Psoas muscle (tissue), 8 donors: ENCODE results near the gene C7orf25. TPM values are rescaled to one million over a fixed set of nuclear protein-coding genes. Genes with fewer than 3 reads are reported as not detected.

Source experiments
- ATAC-seq, 4 donors: fragments of 200-7000 bp; cut with Tn5 transposase; one replicate each; pipeline ENCODE4 v1.9.1; 2020; ENCODE audit warnings: moderate library complexity in 3 of 4, mild to moderate bottlenecking in 2 of 4
- DNase-seq, 2 donors: peaks; one replicate each; pipeline ENCODE4 v3.0.0-alpha.2; 2020
- H3K27ac ChIP-seq: fragments of 200-600 bp; one replicate; pipeline ENCODE4 v1.8.0; 2022
- H3K27me3 ChIP-seq, 3 donors: fragments of 200-600 bp in 1 of 3; one replicate each; pipeline versions ENCODE4 v1.6.1 to v1.8.0; 2013 to 2022; ENCODE audit warnings: low read length in 2 of 3, mild to moderate bottlenecking in 2 of 3, moderate library complexity in 1 of 3; ENCODE audit not compliant: insufficient read depth in 3 of 3
- H3K36me3 ChIP-seq, 2 donors: fragments of 200-600 bp in 1 of 2; one replicate each; pipeline versions ENCODE4 v1.6.1 to v1.8.0; 2013 to 2022; ENCODE audit warnings: low read depth in 1 of 2, mild to moderate bottlenecking in 1 of 2, moderate library complexity in 1 of 2; ENCODE audit not compliant: insufficient read depth in 1 of 2
- H3K4me1 ChIP-seq: fragments of 200-600 bp; one replicate; pipeline ENCODE4 v1.8.0; 2022
- H3K4me3 ChIP-seq: fragments of 200-600 bp; one replicate; pipeline ENCODE4 v1.8.0; 2022; ENCODE audit warnings: mild to moderate bottlenecking
- H3K9me3 ChIP-seq: fragments of 200-600 bp; one replicate; pipeline ENCODE4 v1.8.0; 2022
- CTCF ChIP-seq: fragments of 200-600 bp; IDR thresholded peaks from one replicate; pipeline ENCODE4 v1.8.0; 2022; ENCODE audit warnings: antibody characterized with exemption
- WGBS, 3 donors: extraction: QIAGEN DNeasy Blood & Tissue Kit; methylation state at CpG; one replicate each; pipeline versions ENCODE4 v1.1.6 to v1.1.7; 2013; 5-methylcytosine and 5-hydroxymethylcytosine counted together
- intact Hi-C, 2 donors: fragments of 100-400 bp; cut with DNase I; formaldehyde crosslinking; loops; one replicate each; pipeline versions ENCODE4 v1.11.0 to v1.14.2; 2022
- polyA plus RNA-seq, 3 donors: library from polyadenylated mRNA; stranded (reverse); fragments of 200-250 nt; gene quantifications; one replicate each; pipeline ENCODE4 v1.2.3, GENCODE V29; 2013
- total RNA-seq, 4 donors: library from RNA; stranded (reverse); fragmentation: NEBNext Ultra II Directional in 2 of 4; extraction: Animal tissue kit (Norgen Biotek cat#: 25700) in 2 of 4; gene quantifications; one replicate each; pipeline versions ENCODE4 v1.2.1 to v1.2.4, GENCODE V29; 2021 to 2023
- donor health status: healthy with polysubstance abuse.
- donor health status: DM: no; HTN: no; CAD: no; lungs with moderate emphysema.
- donor health status: Bipolar disorder and iron deficiency.
- donor health status: healthy.
- donor health status: DM: yes; HTN: yes; CAD: no.
- donor health status: DM: no; HTN: no; CAD: no.
- donor health status: DM: no; HTN: no; CAD: no.
- donor health status: DM: yes; HTN: yes; CAD: no.

The C7orf25 gene
- total and polyA plus RNA-seq, 7 donors, result 1.3 to 5.6 (median 2.4) TPM

- no peaks in the 10 kb centered on the region for H3K27me3 ChIP-seq
- H3K9me3 ChIP-seq, result no peaks in the 10 kb centered on the region
- no peak for DNase-seq
- intact Hi-C loops, result no loop called here
- no peaks in the 10 kb centered on the region for H3K4me1 ChIP-seq
- ATAC-seq, result no peak
- H3K4me3 ChIP-seq, result no peak overlapping the region
- no peak overlapping the region for H3K27ac ChIP-seq
- no peak for TF ChIP-seq CTCF
- no peaks in the 10 kb centered on the region for H3K36me3 ChIP-seq
Observed at GRCh38 chr7:42956062-42956461, 44.2 kb upstream of the C7orf25 start.

GRCh38 chr7:42953994-42954393, 42.1 kb upstream of the C7orf25 start:
- H3K4me1 ChIP-seq, result no peaks in the 10 kb centered on the region
- H3K27ac ChIP-seq, result no peak overlapping the region
- H3K36me3 ChIP-seq, result no peaks in the 10 kb centered on the region
- H3K9me3 ChIP-seq, result no peaks in the 10 kb centered on the region
- no peak for ATAC-seq
- 87 to 92% (median 90%) methylated on average over 4 of the region's 4 CpGs for WGBS, 3 donors
- no peaks in the 10 kb centered on the region for H3K27me3 ChIP-seq
- intact Hi-C loops, result no loop called here
- no peak overlapping the region for H3K4me3 ChIP-seq
- no peak for DNase-seq
- TF ChIP-seq CTCF, result no peak

GRCh38 chr7:42952328-42952727, 40.5 kb upstream of the C7orf25 start:
- no peaks in the 10 kb centered on the region for H3K27me3 ChIP-seq
- ATAC-seq, result no peak
- no peaks in the 10 kb centered on the region for H3K9me3 ChIP-seq
- no peaks in the 10 kb centered on the region for H3K36me3 ChIP-seq
- WGBS, 3 donors, result 64 to 72% (median 69%) methylated on average over 4 of the region's 4 CpGs
- no peak overlapping the region for H3K4me3 ChIP-seq
- no peak for DNase-seq
- H3K27ac ChIP-seq, result no peak overlapping the region
- intact Hi-C loops, result no loop called here
- no peaks in the 10 kb centered on the region for H3K4me1 ChIP-seq
- TF ChIP-seq CTCF, result no peak

GRCh38 chr7:42950417-42950816, 38.5 kb upstream of the C7orf25 start:
- Histone ChIP-seq H3K27me3 (no peaks in the 10 kb centered on the region), H3K4me1 (no peaks in the 10 kb centered on the region), H3K9me3 (no peaks in the 10 kb centered on the region), H3K27ac (no peak overlapping the region), H3K36me3 (no peaks in the 10 kb centered on the region), H3K4me3 (no peak overlapping the region)
- WGBS, 3 donors, result 45 to 55% (median 52%) methylated on average over 3 of the region's 3 CpGs
- intact Hi-C loops, result no loop called here
- no peak for TF ChIP-seq CTCF
- no peak for DNase-seq
- no peak for ATAC-seq

- Histone ChIP-seq H3K27me3 (no peaks in the 10 kb centered on the region), H3K4me3 (no peak overlapping the region), H3K4me1 (no peaks in the 10 kb centered on the region), H3K9me3 (no peaks in the 10 kb centered on the region), H3K36me3 (no peaks in the 10 kb centered on the region), H3K27ac (no peak overlapping the region)
- 55 to 69% (median 65%) methylated on average over 2 of the region's 2 CpGs for WGBS, 3 donors
- ATAC-seq (no peak), DNase-seq (no peak)
- no peak for TF ChIP-seq CTCF
- intact Hi-C loops, result loop anchor here in 1 of 2 donors (10.0 kb wide), 2 partner anchors 507 to 887 kb away; no protein-coding TSS in a partner anchor
Observed at GRCh38 chr7:42947521-42947920, 35.7 kb upstream of the C7orf25 start.
